ENCODE measurements around the gene PROB1. TPM values are rescaled to one million over a fixed set of nuclear protein-coding genes. Genes with fewer than 3 reads are reported as not detected.

The PROB1 gene
- total and polyA plus RNA-seq, 9 of the 15 experiments (the other 6 are each of a cell fraction or from before 2014, with no cell fraction given), result 0.01 to 1.8 (median 0.47) TPM

DNA sequence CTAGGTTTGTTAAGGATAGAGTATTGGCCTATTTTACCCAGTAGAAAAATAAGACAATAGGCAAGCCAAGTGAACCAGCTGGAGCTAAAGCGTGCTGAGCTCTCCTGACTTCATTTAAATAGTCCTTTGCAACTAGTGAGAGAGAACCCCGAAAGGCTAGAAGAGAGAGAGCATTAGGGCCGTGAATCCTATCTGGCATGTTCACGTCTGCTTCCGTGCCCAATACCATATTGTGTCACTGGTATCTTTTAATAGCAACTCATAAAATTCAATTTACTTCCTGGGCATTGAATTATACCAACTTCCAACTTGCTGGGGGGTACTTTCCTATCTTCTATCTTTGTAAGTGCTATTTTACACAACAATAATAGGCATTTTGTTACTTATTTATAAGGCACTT lies 30.6 kb upstream of the PROB1 start:
- BruUV-seq (replicated peaks), result no TSS peak
- H3K4me2 ChIP-seq (ENCODE audit: insufficient read depth, low read length), result no peak overlapping the region
- no peaks in the 10 kb centered on the region for H3K27me3 ChIP-seq (ENCODE audit: control insufficient read depth in 2 of 2, insufficient read depth in 2 of 2, low read length in 2 of 2)
- no peak for ATAC-seq
- H3K79me2 ChIP-seq (ENCODE audit: control insufficient read depth, insufficient read depth, low read length), result no peaks in the 10 kb centered on the region
- no peaks in the 10 kb centered on the region for H4K20me1 ChIP-seq (replicated peaks; ENCODE audit: control insufficient read depth, insufficient read depth, low read length)
- H3K36me3 ChIP-seq (ENCODE audit: control insufficient read depth, insufficient read depth, low read length), result no peaks in the 10 kb centered on the region
- peaks cover 3 to 5% of the 10 kb centered on the region in 2 experiments; a peak in 3 of 5 replicates for H3K4me1 ChIP-seq (replicated peaks in 1 of 2; ENCODE audit: control insufficient read depth in 2 of 2, insufficient read depth in 2 of 2, low read length in 2 of 2)
- no peaks in the 10 kb centered on the region for H3K9me1 ChIP-seq (ENCODE audit: control insufficient read depth, insufficient read depth, low read length)
- intact Hi-C loops (cut with micrococcal nuclease), result loop anchor here (10.0 kb wide), 1 partner anchor 339 kb away; no protein-coding TSS in a partner anchor
- in situ Hi-C loops (cut with MboI), result no loop called here
- H3K9me3 ChIP-seq (replicated peaks; ENCODE audit: control insufficient read depth, insufficient read depth, low read depth, low read length), result no peaks in the 10 kb centered on the region
- H2AFZ ChIP-seq (ENCODE audit: low read depth, low read length), result no peak overlapping the region
- H3K27ac ChIP-seq (ENCODE audit: extremely low read depth, low read depth, low read length), result no peak overlapping the region
- 76% methylated on average over 5 of the region's 5 CpGs for WGBS (ENCODE audit: insufficient coverage, low coverage, missing lambda C conversion rate)
- H3K9ac ChIP-seq (ENCODE audit: insufficient read depth in 1 of 2, low read depth in 2 of 2, low read length in 2 of 2), result no peak overlapping the region
- no peak overlapping the region for H3K4me3 ChIP-seq
- POLR2A ChIA-PET, result interaction anchor here (1.1 to 1.2 kb wide), 2 partner anchors 10 to 12 kb away, joined by 3 to 5 read pairs; no protein-coding TSS in a partner anchor
- CTCF ChIA-PET (ENCODE audit: low intra/inter-chr PET ratio), result interaction anchor here (0.6 kb wide), 1 partner anchor 76 kb away, joined by 3 read pairs; no protein-coding TSS in a partner anchor
- FAIRE-seq, result no peak
- no peak for DNase-seq (ENCODE audit: extremely low read depth in 1 of 4, low spot score in 3 of 4)
- no peak for TF ChIP-seq COPS2 (conservative IDR thresholded peaks at IDR 0.05)
- TF ChIP-seq BMI1 (IDR thresholded peaks at IDR 0.05; ENCODE audit: low read length), result no peak
- no peak for TF ChIP-seq SIN3B (IDR thresholded peaks at IDR 0.05; ENCODE audit: low read depth)
- TF ChIP-seq, protein P1, sequence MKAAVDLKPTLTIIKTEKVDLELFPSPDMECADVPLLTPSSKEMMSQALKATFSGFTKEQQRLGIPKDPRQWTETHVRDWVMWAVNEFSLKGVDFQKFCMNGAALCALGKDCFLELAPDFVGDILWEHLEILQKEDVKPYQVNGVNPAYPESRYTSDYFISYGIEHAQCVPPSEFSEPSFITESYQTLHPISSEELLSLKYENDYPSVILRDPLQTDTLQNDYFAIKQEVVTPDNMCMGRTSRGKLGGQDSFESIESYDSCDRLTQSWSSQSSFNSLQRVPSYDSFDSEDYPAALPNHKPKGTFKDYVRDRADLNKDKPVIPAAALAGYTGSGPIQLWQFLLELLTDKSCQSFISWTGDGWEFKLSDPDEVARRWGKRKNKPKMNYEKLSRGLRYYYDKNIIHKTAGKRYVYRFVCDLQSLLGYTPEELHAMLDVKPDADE (conservative IDR thresholded peaks at IDR 0.05; ENCODE audit: control insufficient read depth, low read depth, low read length), result no peak
- no peak for TF ChIP-seq ZNF584 (CRISPR knock-in tag; IDR thresholded peaks at IDR 0.05; ENCODE audit: low read depth)
- no peak for TF ChIP-seq BDP1 (IDR thresholded peaks at IDR 0.05; ENCODE audit: insufficient read depth, insufficient read length)
- TF ChIP-seq BCL6 (CRISPR knock-in tag; IDR thresholded peaks at IDR 0.05), result no peak
- TF ChIP-seq ZC3H4 (CRISPR knock-in tag; IDR thresholded peaks at IDR 0.05; ENCODE audit: borderline replicate concordance), result no peak
- TF ChIP-seq, protein P2, sequence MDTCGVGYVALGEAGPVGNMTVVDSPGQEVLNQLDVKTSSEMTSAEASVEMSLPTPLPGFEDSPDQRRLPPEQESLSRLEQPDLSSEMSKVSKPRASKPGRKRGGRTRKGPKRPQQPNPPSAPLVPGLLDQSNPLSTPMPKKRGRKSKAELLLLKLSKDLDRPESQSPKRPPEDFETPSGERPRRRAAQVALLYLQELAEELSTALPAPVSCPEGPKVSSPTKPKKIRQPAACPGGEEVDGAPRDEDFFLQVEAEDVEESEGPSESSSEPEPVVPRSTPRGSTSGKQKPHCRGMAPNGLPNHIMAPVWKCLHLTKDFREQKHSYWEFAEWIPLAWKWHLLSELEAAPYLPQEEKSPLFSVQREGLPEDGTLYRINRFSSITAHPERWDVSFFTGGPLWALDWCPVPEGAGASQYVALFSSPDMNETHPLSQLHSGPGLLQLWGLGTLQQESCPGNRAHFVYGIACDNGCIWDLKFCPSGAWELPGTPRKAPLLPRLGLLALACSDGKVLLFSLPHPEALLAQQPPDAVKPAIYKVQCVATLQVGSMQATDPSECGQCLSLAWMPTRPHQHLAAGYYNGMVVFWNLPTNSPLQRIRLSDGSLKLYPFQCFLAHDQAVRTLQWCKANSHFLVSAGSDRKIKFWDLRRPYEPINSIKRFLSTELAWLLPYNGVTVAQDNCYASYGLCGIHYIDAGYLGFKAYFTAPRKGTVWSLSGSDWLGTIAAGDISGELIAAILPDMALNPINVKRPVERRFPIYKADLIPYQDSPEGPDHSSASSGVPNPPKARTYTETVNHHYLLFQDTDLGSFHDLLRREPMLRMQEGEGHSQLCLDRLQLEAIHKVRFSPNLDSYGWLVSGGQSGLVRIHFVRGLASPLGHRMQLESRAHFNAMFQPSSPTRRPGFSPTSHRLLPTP (IDR thresholded peaks at IDR 0.05; ENCODE audit: borderline replicate concordance, extremely low read depth, insufficient read length), result no peak
- TF ChIP-seq SMARCE1 (IDR thresholded peaks at IDR 0.05), result no peak
- TF ChIP-seq, protein P3, sequence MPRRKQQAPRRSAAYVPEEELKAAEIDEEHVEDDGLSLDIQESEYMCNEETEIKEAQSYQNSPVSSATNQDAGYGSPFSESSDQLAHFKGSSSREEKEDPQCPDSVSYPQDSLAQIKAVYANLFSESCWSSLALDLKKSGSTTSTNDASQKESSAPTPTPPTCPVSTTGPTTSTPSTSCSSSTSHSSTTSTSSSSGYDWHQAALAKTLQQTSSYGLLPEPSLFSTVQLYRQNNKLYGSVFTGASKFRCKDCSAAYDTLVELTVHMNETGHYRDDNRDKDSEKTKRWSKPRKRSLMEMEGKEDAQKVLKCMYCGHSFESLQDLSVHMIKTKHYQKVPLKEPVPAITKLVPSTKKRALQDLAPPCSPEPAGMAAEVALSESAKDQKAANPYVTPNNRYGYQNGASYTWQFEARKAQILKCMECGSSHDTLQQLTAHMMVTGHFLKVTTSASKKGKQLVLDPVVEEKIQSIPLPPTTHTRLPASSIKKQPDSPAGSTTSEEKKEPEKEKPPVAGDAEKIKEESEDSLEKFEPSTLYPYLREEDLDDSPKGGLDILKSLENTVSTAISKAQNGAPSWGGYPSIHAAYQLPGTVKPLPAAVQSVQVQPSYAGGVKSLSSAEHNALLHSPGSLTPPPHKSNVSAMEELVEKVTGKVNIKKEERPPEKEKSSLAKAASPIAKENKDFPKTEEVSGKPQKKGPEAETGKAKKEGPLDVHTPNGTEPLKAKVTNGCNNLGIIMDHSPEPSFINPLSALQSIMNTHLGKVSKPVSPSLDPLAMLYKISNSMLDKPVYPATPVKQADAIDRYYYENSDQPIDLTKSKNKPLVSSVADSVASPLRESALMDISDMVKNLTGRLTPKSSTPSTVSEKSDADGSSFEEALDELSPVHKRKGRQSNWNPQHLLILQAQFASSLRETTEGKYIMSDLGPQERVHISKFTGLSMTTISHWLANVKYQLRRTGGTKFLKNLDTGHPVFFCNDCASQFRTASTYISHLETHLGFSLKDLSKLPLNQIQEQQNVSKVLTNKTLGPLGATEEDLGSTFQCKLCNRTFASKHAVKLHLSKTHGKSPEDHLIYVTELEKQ (CRISPR knock-in tag; IDR thresholded peaks at IDR 0.05), result no peak
- no peak for TF ChIP-seq CBX8 (IDR thresholded peaks at IDR 0.05; ENCODE audit: borderline replicate concordance, extremely low read depth, low read depth, low read length, poor library complexity, severe bottlenecking)
- TF ChIP-seq POLR2G (IDR thresholded peaks at IDR 0.05; ENCODE audit: low read depth, low read length), result no peak
